Prostate gland (tissue), 2 donors: ENCODE data around the gene UNK.

Experiments
- CTCF ChIP-seq, 4 experiments: fragments of 200-600 bp in 2 of 4; fragments of 450-650 bp in 2 of 4; sonication (generic) in 2 of 4; IDR thresholded peaks; 1 replicate in 3 of 4; 2 replicates in 1 of 4; pipeline ENCODE4 v1.5.1; 2016 to 2019; ENCODE audit warnings: antibody characterized with exemption in 4 of 4, mild to moderate bottlenecking in 2 of 4, moderate library complexity in 2 of 4
- POLR2A ChIP-seq: fragments of 450-650 bp; IDR thresholded peaks from one replicate; pipeline ENCODE4 v1.6.1; 2016; ENCODE audit warnings: antibody characterized with exemption, mild to moderate bottlenecking

- peak in 2 of 4 experiments; percentile 9 to 18 for TF ChIP-seq CTCF (IDR thresholded peaks at IDR 0.05)
- TF ChIP-seq POLR2A, result no peak
Measured at GRCh38 chr17:75771334-75772281, 13.0 kb upstream of the UNK start.
